ENCODE data around the gene C10orf105.
A peak's percentile ranks its signal among the peaks of the same experiment; 100 is the strongest.

Gene C10orf105

DNA sequence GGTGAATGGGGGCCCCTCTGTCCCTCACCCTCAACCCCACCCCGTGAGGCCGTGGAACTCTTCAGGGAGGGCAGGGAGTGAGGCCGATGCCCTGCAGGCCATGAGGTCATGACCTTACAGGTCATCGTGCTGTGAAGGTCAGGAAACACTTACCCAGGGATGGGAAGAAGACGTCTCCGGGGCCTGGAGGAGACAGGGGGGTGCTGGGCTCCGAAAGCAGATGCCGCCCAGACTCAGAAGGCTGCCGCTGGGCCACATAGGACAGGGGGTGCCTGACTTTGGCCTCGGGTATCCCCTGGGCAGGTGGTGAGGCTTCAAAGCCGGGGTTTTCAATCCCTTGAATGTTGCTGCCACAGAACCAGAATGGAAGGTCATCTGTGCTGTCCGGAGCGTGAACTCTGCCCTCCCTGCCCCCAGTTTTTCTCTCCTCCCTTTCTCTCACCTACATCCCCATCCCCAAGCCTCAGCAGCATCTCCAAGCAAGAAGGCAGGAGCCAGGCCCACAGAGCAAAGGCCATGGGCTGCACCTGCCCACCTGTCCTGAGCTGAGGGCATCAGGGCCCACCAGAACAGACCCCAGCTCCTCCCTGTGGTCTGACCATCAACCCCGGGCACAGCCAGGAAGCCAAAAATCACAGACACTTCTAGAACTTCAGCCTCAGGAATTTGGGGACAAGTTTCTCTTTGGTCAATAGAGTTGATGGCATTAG lies 32.1 kb upstream of the C10orf105 start:
- no peak for DNase-seq

GRCh38 chr10:71750986-71751385 lies 31.4 kb upstream of the C10orf105 start:
- no peak for DNase-seq

DNA sequence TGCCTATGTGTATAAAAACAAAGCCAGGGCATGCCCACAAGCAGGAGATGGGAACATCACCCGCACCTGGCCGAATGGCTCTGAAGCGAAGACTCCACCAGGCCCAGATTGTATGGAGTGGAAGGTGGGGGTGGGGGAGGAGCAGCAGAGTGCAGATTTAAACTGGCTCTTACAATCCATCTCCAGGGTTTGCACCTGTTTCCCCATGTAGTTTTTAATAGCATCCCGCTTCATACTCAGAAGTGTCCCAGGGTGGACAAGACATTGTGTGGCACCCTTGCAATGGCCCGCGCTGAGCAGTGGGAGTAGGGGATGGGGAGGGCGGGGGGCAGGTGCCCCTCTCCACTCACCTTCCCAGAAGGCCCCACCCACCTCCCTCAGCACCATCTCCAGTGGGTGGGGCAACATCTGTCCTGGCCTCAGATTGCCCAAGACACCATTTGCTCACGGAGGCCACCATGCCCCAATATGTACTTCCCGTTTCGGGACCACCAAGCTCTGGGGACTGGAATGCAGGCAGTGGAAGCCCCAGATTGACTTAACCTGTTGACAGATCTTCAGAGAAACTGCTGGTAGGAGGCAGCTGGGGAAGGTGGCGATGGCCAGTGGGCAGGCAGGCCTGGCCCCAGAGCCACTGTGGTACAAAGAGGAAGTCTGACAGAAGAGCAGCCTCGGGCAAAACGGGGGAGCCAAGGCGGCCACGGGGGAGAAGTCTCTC lies 30.7 kb upstream of the C10orf105 start:
- DNase-seq = no peak

- no peak for DNase-seq
These were observed 29.8 kb upstream of the C10orf105 start for GRCh38 chr10:71749396-71749795.

GRCh38 chr10:71748671-71749191 lies 29.2 kb upstream of the C10orf105 start:
- DNase-seq = peak; percentile 35 to 47

DNA sequence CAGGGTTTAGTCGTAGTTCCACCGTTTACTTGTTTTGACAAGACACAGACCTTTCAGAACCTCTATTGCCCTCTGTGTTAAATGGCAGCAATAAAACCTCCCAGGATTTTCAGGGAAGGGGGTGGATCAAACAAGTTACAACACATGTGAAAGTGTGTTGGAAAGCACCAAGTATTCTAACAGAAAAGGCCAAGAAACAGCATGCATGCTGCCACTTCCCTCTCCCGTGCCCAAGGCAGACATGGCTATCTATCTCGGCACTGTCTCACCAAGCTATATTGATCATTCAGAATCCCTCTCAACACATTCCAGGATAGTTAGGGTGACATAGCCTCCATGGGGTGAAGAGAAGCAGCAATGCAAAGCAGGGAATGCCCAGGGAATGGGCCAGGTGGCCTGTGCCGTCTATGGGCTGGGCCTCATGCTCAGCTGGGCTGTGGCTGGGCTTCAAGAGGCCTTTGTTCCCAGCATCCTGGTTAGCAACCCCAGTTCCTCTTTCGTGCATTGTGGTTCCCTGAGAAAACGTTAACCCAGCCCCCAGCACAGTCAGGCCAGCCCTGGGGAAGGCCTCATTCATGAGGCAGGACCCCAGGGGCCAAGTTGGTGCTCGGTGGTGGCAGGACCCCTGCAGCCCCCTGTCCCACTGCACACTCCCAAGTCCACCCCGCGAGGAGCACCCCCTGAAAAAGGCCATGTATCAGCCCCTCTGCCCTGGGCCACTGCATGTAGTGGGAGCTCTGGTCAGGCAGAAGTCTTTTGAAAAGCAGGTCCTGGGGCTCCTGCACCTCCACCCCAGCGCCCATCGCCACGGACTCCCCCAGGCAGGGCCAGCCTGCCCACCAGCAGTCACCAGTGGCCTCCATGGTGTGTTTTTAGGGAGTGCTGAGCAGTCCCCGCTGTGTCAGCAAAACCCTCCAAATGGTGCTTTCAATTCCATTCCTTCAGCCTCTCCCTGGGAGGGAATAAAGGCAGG lies 28.3 kb upstream of the C10orf105 start:
- peak in 1 of 2 donors; percentile 33 for DNase-seq

DNA sequence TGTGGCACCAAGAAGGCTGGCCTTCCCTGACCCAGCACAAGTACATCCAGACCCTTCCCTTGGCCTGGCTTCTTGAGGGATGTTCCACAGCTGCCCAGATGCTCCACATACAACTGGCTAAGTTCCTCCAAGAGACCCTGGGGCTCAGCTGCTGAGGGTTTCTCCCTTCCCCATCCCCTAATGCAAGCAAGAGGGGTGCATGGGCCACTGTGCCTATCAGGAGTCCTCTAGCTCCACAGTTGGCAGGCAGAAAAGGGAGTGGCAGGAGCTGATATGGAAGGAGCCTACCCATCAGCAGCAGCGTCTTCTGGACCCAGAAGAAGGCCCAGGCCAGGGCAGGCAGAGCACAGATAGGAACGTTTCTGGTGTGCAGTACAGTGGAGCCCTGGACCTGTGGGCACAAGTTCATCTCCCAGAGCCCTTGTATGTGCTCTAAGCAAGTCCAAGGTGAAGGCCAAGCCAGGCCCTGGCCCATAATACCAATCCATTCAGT lies 27.5 kb upstream of the C10orf105 start:
- DNase-seq = no peak

DNA sequence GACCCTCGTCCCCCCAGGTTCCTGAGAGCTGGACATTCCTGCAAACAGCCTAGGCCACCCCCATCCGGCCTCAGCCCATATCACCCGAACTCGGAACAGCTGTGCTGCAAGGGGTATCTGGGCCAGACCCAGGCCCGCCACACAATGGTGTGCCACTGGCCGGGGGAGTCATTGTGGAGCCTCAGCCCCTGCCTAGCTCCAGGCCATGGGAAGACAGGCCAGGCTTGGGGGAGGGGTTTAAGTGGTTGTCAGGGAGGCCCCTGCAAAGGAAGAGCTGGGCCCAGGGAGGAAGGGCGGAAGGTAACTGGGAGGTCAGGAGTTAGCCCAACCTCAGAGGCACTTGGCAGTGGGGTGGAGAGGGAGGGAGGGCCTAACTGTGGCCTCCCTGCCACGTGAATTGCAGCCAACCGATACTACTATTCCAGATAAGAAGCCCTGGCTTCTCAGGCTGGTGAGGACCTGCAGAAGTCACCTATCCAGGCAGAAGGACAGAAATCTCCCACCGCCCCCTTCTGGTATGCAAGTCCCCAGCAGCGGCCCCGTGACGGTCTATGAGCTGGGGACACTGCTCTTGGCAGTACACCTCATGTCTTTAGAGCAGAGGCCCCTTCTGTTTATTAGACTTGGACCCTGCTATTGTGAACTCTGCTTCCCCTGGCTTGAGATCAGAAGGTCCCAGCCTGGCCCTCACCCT lies 26.9 kb upstream of the C10orf105 start:
- DNase-seq = no peak

DNA sequence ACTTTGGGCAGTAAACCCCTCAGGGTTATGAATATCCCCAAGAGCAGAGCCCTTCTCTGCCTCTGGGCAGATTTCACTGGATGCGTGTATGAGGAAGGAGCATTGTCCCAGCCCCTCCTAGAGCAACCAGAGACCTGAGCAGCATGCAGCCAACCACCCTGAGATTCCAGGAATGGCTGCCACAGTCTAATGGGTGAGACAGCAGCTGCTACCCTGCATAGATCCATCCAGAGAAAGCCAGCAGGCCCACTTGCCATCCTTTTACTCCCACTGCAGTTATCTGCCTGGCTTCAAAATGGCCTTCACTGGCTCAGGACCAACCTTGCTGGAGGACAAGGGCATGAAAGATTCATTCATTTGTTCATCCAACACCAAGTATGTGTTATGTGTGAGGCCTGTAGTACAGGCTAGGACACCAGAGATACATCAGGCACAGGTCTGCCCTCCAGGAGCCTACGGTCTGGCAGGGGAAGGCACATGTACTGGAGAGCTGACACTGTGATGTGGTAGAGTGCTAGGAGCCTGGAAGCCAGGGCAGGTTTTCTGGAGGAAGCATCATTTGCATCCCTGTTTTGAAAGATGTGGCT lies 26.2 kb upstream of the C10orf105 start:
- DNase-seq = no peak

- DNase-seq = no peak
These were observed 25.5 kb upstream of the C10orf105 start for GRCh38 chr10:71744897-71745663.

- no peak for DNase-seq
These were observed 24.3 kb upstream of the C10orf105 start for GRCh38 chr10:71743866-71744265.

DNA sequence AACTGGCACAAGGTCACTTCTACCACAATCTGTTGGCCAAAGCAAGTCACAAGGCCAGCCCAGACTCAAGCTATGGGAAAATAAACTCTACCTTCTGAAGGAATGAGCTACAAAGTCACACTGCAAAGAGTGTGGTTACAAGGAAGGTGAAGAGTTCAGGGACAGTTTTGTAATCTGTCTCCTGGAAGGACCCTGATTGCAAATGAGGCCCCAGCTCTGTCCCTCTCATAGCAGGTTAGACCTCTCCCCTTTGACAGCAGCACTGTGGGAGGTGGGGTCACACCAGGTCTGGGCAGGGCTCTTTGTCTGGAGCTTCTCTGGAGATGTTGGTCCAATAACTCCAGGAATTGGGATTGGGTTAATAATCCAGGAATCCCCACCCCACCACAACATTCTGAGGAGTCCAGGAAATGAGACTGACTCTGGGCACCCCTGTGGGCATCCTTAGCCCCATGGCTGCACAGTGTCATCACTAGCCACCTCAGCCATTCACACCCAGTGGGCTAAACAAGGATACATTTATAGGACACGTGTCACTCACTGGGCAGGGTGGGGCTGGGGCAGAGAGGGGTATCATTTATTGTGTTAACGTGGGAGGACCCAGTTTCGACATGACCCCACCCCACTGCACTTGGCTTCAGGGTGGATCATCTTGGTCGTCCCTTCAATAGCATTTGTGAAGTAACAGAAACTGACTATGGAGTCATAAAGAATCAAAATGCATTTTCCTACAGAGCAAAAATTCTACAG lies 23.7 kb upstream of the C10orf105 start:
- DNase-seq = no peak

GRCh38 chr10:71742301-71743088 lies 22.9 kb upstream of the C10orf105 start:
- no peak for DNase-seq

DNA sequence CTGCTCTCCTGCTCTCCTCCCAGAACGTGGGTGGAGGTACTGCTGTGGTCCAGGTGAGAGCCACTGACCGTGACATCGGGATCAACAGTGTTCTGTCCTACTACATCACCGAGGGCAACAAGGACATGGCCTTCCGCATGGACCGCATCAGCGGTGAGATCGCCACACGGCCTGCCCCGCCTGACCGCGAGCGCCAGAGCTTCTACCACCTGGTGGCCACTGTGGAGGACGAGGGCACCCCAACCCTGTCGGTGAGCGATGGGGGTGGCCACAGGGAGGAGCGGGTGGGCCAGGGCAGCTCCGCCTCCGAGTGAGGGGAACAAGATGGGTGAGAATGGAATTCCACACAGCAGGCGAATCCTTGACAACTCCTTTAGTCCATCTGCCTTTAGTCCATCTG lies 22.1 kb upstream of the C10orf105 start:
- DNase-seq = no peak

DNA sequence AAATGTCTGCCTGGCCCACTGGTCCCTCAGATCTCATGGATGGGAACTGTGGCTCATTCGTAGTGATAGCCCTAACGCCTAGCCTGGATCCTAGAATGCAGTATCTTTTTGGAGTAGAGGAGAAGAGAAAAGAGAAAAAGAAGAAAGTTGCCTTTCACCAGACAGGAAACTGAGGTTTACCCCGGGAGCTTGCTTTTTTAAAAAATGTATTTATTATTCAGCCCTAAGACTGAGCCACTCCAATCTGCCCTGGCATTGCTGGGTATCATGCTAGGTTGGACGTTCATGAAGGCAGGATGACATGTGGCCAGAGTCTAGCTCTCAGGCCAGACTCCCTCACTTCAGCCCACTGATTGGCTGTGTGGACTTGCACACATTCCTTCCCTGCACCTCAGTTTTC lies 21.5 kb upstream of the C10orf105 start:
- no peak for DNase-seq

DNA sequence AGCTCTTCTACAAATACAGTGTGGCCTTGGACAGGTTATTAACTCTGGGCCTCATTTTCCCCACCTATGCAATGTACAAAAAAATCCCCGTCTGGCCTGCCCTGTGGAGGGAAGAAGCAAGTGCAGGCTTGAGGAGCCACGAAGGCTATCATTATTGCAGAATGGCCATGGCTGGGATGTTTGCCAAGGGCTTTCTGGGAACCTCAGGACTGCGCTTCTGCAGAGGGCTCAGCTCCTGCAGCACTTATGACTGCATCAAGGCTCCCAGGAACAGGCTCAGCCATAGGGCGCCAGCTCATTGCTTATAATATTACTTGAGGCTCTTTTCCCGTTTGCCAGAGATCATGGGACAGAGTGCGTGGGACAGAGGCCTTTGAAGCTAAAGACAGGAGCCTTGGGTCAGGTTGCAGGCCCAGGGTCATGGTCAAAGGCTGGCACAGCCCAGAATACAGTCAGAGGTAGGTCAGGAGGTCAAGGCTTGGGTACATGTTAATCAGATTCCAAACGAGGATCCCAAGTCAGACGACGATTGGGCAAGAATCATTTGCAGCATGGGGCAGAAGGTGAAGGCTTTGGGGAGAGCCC lies 20.6 kb upstream of the C10orf105 start:
- peak in 1 of 2 donors; percentile 16 for DNase-seq

GRCh38 chr10:71739358-71739900 lies 19.9 kb upstream of the C10orf105 start:
- no peak for DNase-seq

- no peak for DNase-seq
These were observed 18.2 kb upstream of the C10orf105 start for GRCh38 chr10:71737834-71738197.
